Measurements from ENCODE around the gene HIP1R. TPM values are rescaled to one million over a fixed set of nuclear protein-coding genes. Genes with fewer than 3 reads are reported as not detected.

Gene HIP1R
- total and polyA plus RNA-seq, 10 donors, result 40.3 to 65.9 (median 49.0) TPM

DNA sequence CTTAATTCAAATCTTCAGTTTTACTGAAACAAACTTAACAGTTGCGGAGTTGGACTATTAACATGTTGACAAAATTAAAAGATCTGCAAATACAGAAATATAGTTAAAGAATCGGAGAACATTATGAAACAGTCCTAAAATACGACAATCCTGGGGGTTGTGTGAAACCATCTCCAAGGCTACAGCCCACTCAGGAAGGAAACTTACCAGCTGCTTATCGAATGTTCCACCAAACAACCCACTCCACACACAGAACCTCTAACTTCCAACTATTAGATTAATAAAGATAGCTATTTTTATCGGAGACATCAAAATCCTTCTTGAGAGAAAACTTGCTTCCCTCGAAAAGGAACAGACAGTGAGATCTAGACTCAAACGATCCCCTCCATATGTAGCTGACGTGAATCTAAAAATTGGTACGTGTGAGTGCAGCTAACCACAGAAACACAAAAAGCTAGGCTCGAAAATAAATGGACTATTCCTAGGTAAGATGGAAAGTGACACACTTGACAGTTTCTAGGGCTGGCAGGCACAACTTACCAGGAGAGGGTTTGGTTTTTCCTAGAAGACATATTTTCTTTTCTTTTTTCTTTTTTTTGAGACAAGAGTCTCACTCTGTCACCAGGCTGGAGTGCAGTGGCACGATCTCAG lies 47.8 kb downstream of the HIP1R start:
- 21 to 43% (median 30%) methylated on average over 11 of the region's 11 CpGs for WGBS, 5 donors

DNA sequence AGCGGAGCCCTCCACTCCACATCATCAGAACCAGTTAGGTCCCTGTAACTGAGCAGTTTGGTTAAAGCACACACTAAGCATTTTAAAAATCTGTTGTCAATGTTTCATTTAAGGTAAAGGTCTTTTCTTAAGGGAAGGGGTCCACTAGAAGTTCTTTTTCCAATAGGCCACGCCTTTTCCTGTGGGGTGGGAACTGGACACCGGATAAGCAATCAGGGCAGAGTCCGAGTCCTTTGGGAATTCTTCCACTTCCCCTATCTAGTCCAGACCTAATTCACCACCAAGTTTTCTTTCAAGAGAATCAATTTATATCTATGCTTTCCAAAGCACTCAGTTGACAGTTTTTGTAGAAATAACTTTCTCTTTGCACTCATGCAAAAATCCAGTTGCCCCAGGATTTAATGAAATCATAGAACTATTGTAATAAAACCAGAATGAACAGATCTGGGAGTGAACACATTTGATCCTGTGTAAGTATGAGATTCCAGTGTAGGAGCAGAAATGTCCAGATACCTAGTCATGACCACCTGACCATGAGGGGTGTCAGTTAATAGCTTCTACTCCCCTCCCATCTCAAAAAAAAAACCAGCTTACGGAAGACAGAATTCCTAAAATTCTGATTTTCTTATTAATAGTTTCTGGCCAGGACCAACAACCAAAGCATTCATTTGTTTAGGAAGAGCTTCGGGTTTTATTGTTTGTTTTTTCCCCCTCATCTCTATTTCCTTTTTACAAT lies 49.0 kb downstream of the HIP1R start:
- 59 to 65% (median 63%) methylated on average over 6 of the region's 6 CpGs for WGBS, 5 donors
- Histone ChIP-seq H3K4me3 (no peak overlapping the region), H3K4me1 (peaks cover 83 to 98% (median 97%) of the 10 kb centered on the region in 6 donors), H3K9me3 (no peaks in the 10 kb centered on the region), H3K27ac (peak overlapping the region in 7 of 8 donors; percentile 17 to 68 (median 55)), H3K27me3 (replicated peaks in 1 of 7) (no peaks in the 10 kb centered on the region), H3K36me3 (peaks cover 0 to 14% (median 0%) of the 10 kb centered on the region in 6 donors)
- DNase-seq, result no peak
- TF ChIP-seq POLR2AphosphoS5 (IDR thresholded peaks at IDR 0.05), result no peak
- TF ChIP-seq POLR2A (IDR thresholded peaks at IDR 0.05), result no peak
- TF ChIP-seq, protein P1, sequence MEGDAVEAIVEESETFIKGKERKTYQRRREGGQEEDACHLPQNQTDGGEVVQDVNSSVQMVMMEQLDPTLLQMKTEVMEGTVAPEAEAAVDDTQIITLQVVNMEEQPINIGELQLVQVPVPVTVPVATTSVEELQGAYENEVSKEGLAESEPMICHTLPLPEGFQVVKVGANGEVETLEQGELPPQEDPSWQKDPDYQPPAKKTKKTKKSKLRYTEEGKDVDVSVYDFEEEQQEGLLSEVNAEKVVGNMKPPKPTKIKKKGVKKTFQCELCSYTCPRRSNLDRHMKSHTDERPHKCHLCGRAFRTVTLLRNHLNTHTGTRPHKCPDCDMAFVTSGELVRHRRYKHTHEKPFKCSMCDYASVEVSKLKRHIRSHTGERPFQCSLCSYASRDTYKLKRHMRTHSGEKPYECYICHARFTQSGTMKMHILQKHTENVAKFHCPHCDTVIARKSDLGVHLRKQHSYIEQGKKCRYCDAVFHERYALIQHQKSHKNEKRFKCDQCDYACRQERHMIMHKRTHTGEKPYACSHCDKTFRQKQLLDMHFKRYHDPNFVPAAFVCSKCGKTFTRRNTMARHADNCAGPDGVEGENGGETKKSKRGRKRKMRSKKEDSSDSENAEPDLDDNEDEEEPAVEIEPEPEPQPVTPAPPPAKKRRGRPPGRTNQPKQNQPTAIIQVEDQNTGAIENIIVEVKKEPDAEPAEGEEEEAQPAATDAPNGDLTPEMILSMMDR (IDR thresholded peaks at IDR 0.05 in 8 of 11, conservative IDR thresholded peaks at IDR 0.05 in 3 of 11), result no peak
- intact Hi-C loops (cut with DNase I; ENCODE audit: low total_unique reads), result no loop called here

More for the DNA sequence above, 47.8 kb downstream of the HIP1R start:
- no peak for DNase-seq
- H3K36me3 ChIP-seq, result peaks cover 0 to 21% (median 0%) of the 10 kb centered on the region in 6 donors
- H3K27me3 ChIP-seq (replicated peaks in 1 of 7), result no peaks in the 10 kb centered on the region
- peaks cover 80 to 98% (median 97%) of the 10 kb centered on the region in 6 donors for H3K4me1 ChIP-seq
- peak overlapping the region in 7 of 8 donors; percentile 17 to 68 (median 55) for H3K27ac ChIP-seq
- peak overlapping the region in 1 of 8 donors; percentile 16 for H3K4me3 ChIP-seq
- H3K9me3 ChIP-seq, result no peaks in the 10 kb centered on the region
- TF ChIP-seq POLR2A (IDR thresholded peaks at IDR 0.05) (no peak), POLR2AphosphoS5 (IDR thresholded peaks at IDR 0.05) (no peak)
- TF ChIP-seq, protein P1 (IDR thresholded peaks at IDR 0.05 in 8 of 11, conservative IDR thresholded peaks at IDR 0.05 in 3 of 11), result no peak
- intact Hi-C loops (cut with DNase I; ENCODE audit: low total_unique reads), result no loop called here

DNA sequence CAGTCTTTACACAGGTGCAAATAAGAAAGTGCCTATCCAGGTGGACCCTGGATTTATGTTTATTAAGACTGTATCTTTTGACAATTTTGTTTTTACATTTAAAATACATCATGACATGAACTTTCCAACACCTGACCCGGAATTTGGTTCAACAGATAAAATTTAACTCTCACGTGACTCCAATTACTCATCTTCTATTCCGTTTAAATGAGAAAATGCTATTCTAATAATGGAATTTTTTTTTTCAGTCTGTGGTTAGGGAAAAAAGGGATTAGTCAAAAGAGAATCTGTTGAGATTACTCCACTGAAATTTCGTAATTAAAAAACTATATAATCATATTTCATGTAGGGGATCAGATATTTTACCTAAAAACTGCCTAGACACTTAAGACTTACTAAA lies 49.6 kb downstream of the HIP1R start:
- peak overlapping the region in 2 of 8 donors; percentile 47 to 68 for H3K27ac ChIP-seq
- TF ChIP-seq POLR2AphosphoS5 (IDR thresholded peaks at IDR 0.05), result no peak
- TF ChIP-seq, protein P1 (IDR thresholded peaks at IDR 0.05 in 8 of 11, conservative IDR thresholded peaks at IDR 0.05 in 3 of 11), result no peak
- TF ChIP-seq POLR2A (IDR thresholded peaks at IDR 0.05), result no peak
- no peaks in the 10 kb centered on the region for H3K27me3 ChIP-seq (replicated peaks in 1 of 7)
- DNase-seq, result no peak
- H3K9me3 ChIP-seq, result no peaks in the 10 kb centered on the region
- H3K36me3 ChIP-seq, result peaks cover 0 to 8% (median 0%) of the 10 kb centered on the region in 6 donors
- H3K4me1 ChIP-seq, result peaks cover 86 to 98% (median 97%) of the 10 kb centered on the region in 6 donors
- intact Hi-C loops (cut with DNase I; ENCODE audit: low total_unique reads), result no loop called here
- no peak overlapping the region for H3K4me3 ChIP-seq
- 50 to 80% (median 66%) methylated on average over 4 of the region's 4 CpGs for WGBS, 5 donors

DNA sequence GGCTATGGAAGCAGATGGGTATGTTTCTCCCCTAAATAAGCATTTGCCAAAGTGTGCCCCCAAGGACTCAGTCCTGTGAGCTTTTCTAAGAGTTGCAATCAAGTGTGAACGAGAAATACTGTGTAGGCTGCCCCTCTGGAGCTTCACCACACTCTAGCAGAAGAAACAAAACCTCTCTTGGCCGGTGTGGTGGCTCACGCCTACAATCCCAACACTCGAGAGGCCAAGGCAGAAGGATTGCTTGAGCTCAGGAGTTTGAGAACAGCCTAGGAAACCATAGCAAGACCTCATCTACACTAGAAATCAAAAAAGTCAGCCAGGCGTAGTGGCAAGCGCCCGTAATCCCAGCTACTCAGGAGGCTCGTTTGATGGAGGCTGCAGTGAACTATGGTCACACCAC lies 50.9 kb downstream of the HIP1R start:
- H3K9me3 ChIP-seq, result no peaks in the 10 kb centered on the region
- intact Hi-C loops (cut with DNase I; ENCODE audit: low total_unique reads), result no loop called here
- H3K27me3 ChIP-seq (replicated peaks in 1 of 7), result no peaks in the 10 kb centered on the region
- peaks cover 88 to 98% (median 97%) of the 10 kb centered on the region in 6 donors for H3K4me1 ChIP-seq
- H3K36me3 ChIP-seq, result no peaks in the 10 kb centered on the region
- peak overlapping the region in 7 of 8 donors; percentile 88 to 98 (median 93) for H3K27ac ChIP-seq
- peak overlapping the region in 1 of 8 donors; percentile 65 for H3K4me3 ChIP-seq
- DNase-seq, result no peak
- 69 to 84% (median 76%) methylated on average over 7 to 8 of the region's 8 CpGs for WGBS, 5 donors
- TF ChIP-seq POLR2AphosphoS5 (IDR thresholded peaks at IDR 0.05), result no peak
- TF ChIP-seq, protein P1 (IDR thresholded peaks at IDR 0.05 in 8 of 11, conservative IDR thresholded peaks at IDR 0.05 in 3 of 11), result no peak
- no peak for TF ChIP-seq POLR2A (IDR thresholded peaks at IDR 0.05)
